ENCODE measurements around the gene DRD1. TPM values are rescaled to one million over a fixed set of nuclear protein-coding genes. Genes with fewer than 3 reads are reported as not detected.

DRD1 gene
- total and polyA plus RNA-seq, 2 donors from 2014 or later: 0.25 to 0.28 TPM

- no peak for TF ChIP-seq CTCF (IDR thresholded peaks at IDR 0.05; ENCODE audit: borderline replicate concordance, extremely low read depth, insufficient read depth)
- FAIRE-seq: no peak
- no peaks in the 10 kb centered on the region for H3K36me3 ChIP-seq (ENCODE audit: control insufficient read depth in 2 of 3, insufficient read depth in 3 of 3, low read length in 3 of 3)
- H3K27me3 ChIP-seq (ENCODE audit: control insufficient read depth, insufficient read depth, low read length): no peaks in the 10 kb centered on the region
- no peak overlapping the region for H3K4me3 ChIP-seq (ENCODE audit: low read length in 3 of 3)
- intact Hi-C loops (cut with DNase I): no loop called here
- H3K9ac ChIP-seq (ENCODE audit: low read length in 3 of 3): no peak overlapping the region
- H3K4me1 ChIP-seq (ENCODE audit: control insufficient read depth in 2 of 3, insufficient read depth in 2 of 3, low read depth in 1 of 3, low read length in 3 of 3): no peaks in the 10 kb centered on the region
- no peak overlapping the region for H3K27ac ChIP-seq (ENCODE audit: low read depth in 2 of 2, low read length in 2 of 2)
- DNase-seq: peak in 2 of 5 donors; percentile 8 to 18
- no peaks in the 10 kb centered on the region for H3K9me3 ChIP-seq (ENCODE audit: control insufficient read depth in 2 of 3, insufficient read depth in 1 of 3, low read length in 3 of 3)
Measured at GRCh38 chr5:175394601-175395000, 49.4 kb downstream of the DRD1 start.

GRCh38 chr5:175393897-175394296 lies 50.1 kb downstream of the DRD1 start:
- Histone ChIP-seq H3K9me3 (ENCODE audit: control insufficient read depth in 2 of 3, insufficient read depth in 1 of 3, low read length in 3 of 3) (no peaks in the 10 kb centered on the region), H3K9ac (ENCODE audit: low read length in 3 of 3) (no peak overlapping the region), H3K27me3 (ENCODE audit: control insufficient read depth, insufficient read depth, low read length) (no peaks in the 10 kb centered on the region), H3K27ac (ENCODE audit: low read depth in 2 of 2, low read length in 2 of 2) (no peak overlapping the region), H3K4me1 (ENCODE audit: control insufficient read depth in 2 of 3, insufficient read depth in 2 of 3, low read depth in 1 of 3, low read length in 3 of 3) (no peaks in the 10 kb centered on the region), H3K36me3 (ENCODE audit: control insufficient read depth in 2 of 3, insufficient read depth in 3 of 3, low read length in 3 of 3) (no peaks in the 10 kb centered on the region), H3K4me3 (ENCODE audit: low read length in 3 of 3) (no peak overlapping the region)
- FAIRE-seq (no peak), DNase-seq (no peak)
- no peak for TF ChIP-seq CTCF (IDR thresholded peaks at IDR 0.05; ENCODE audit: borderline replicate concordance, extremely low read depth, insufficient read depth)
- intact Hi-C loops (cut with DNase I): no loop called here

- FAIRE-seq (no peak), DNase-seq (no peak)
- no peak for TF ChIP-seq CTCF (IDR thresholded peaks at IDR 0.05; ENCODE audit: borderline replicate concordance, extremely low read depth, insufficient read depth)
- Histone ChIP-seq H3K27me3 (ENCODE audit: control insufficient read depth, insufficient read depth, low read length) (no peaks in the 10 kb centered on the region), H3K36me3 (ENCODE audit: control insufficient read depth in 2 of 3, insufficient read depth in 3 of 3, low read length in 3 of 3) (no peaks in the 10 kb centered on the region), H3K4me1 (ENCODE audit: control insufficient read depth in 2 of 3, insufficient read depth in 2 of 3, low read depth in 1 of 3, low read length in 3 of 3) (no peaks in the 10 kb centered on the region), H3K9me3 (ENCODE audit: control insufficient read depth in 2 of 3, insufficient read depth in 1 of 3, low read length in 3 of 3) (no peaks in the 10 kb centered on the region), H3K27ac (ENCODE audit: low read depth in 2 of 2, low read length in 2 of 2) (no peak overlapping the region), H3K4me3 (ENCODE audit: low read length in 3 of 3) (no peak overlapping the region), H3K9ac (ENCODE audit: low read length in 3 of 3) (no peak overlapping the region)
- intact Hi-C loops (cut with DNase I): no loop called here
Measured at GRCh38 chr5:175392236-175392635, 51.7 kb downstream of the DRD1 start.
